ENCODE data around the gene GJC1. TPM values are rescaled to one million over a fixed set of nuclear protein-coding genes. Genes with fewer than 3 reads are reported as not detected.

GJC1 gene
- total RNA-seq, 1 donor from 2014 or later, result 57.1 TPM

DNA sequence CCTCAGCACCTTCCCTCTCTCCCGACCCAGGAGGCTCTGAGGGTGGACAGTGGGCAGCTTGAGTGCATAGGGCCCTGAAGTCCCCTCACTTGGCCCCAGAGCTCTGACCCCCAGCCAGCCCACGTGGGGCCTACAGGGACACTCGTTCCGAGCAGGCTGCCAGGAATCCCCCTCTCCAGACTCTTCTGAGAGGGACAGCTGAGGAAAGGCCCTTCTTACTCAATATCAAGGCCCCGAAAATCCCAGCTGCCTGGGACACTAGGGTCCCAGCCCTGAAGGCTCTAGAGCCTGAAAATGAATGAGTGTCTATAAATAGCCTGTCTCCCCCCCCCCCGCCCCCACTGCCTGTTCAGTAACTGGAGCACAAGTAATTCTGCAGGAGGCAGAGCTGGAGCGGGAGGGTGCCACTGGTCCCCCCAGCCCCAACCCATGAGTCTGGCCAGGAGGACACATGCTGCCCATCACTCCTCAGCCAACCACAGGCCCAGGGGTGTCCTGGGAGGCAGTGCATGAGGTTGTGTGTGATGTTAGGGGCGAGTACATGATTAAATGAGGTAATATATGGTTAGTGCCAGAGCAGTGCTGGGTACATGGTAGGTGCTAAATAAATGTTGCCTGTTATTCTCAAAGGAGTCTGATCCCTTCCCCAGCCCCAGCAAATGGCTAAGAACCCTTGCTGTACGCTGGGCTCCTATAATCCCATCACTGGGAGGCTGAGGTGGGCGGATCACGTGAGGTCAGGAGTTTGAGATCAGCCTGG is 59.7 kb downstream of the GJC1 start:
- H3K27ac Mint-ChIP-seq, result no peak overlapping the region
- H3K27me3 Mint-ChIP-seq (ENCODE audit: low read depth), result peaks cover 5% of the 10 kb centered on the region
- H3K9me3 Mint-ChIP-seq, result no peaks in the 10 kb centered on the region
- TF ChIP-seq, protein P1, sequence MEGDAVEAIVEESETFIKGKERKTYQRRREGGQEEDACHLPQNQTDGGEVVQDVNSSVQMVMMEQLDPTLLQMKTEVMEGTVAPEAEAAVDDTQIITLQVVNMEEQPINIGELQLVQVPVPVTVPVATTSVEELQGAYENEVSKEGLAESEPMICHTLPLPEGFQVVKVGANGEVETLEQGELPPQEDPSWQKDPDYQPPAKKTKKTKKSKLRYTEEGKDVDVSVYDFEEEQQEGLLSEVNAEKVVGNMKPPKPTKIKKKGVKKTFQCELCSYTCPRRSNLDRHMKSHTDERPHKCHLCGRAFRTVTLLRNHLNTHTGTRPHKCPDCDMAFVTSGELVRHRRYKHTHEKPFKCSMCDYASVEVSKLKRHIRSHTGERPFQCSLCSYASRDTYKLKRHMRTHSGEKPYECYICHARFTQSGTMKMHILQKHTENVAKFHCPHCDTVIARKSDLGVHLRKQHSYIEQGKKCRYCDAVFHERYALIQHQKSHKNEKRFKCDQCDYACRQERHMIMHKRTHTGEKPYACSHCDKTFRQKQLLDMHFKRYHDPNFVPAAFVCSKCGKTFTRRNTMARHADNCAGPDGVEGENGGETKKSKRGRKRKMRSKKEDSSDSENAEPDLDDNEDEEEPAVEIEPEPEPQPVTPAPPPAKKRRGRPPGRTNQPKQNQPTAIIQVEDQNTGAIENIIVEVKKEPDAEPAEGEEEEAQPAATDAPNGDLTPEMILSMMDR (IDR thresholded peaks at IDR 0.05; ENCODE audit: unreplicated experiment), result no peak
- DNase-seq (ENCODE audit: low spot score in 2 of 2, unreplicated experiment in 2 of 2), result no peak
- peaks cover 2% of the 10 kb centered on the region for H3K4me1 Mint-ChIP-seq
- H3K4me3 Mint-ChIP-seq, result no peak overlapping the region
- no peaks in the 10 kb centered on the region for H3K36me3 Mint-ChIP-seq

DNA sequence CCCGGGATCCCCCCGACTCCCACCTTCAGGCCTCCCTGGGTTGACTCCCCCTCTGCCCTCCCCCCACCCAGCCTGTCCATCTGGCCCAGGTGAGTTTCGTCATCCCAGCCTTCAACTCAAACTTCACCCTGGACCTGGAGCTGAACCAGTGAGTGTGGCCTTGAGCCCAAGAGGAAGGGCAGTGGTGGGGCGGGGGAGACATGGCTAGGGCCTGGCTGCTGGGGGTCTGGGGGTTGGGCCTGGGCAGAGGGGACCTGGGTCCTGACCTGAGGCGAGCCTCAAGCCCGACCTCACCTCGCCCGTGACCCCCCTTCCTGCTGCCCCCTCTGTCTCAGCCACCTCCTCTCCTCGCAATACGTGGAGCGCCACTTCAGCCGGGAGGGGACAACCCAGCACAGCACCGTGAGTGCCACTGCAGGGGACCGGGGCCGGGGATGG is 60.4 kb downstream of the GJC1 start:
- Mint-ChIP-seq H3K4me3 (no peak overlapping the region), H3K4me1 (no peaks in the 10 kb centered on the region), H3K36me3 (no peaks in the 10 kb centered on the region), H3K27ac (no peak overlapping the region), H3K9me3 (no peaks in the 10 kb centered on the region), H3K27me3 (ENCODE audit: low read depth) (peaks cover 5% of the 10 kb centered on the region)
- no peak for DNase-seq (ENCODE audit: low spot score in 2 of 2, unreplicated experiment in 2 of 2)
- TF ChIP-seq, protein P1 (IDR thresholded peaks at IDR 0.05; ENCODE audit: unreplicated experiment), result no peak

DNA sequence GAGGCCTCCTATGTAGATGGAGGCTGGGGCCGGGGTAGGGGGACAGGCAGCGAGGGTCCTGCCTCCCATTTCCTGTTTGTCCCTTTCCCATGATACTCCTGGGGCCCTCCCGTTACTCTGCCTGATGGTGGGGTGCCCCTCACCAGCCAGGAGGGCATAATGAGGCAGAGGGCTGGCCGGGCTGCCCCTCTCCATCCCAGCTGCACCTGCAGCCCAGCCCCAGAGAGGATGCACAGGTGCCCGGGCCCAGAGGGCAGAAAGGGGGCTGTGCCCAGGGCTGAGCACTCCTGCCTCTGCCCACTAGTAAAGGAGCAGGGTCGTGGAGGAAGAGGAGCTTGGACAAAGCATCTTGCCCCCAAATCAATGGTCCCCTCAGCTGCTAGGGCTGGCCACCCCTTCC is 60.9 kb downstream of the GJC1 start:
- Mint-ChIP-seq H3K9me3 (no peaks in the 10 kb centered on the region), H3K27me3 (ENCODE audit: low read depth) (peaks cover 5% of the 10 kb centered on the region), H3K27ac (no peak overlapping the region), H3K36me3 (no peaks in the 10 kb centered on the region), H3K4me3 (no peak overlapping the region), H3K4me1 (no peaks in the 10 kb centered on the region)
- DNase-seq (ENCODE audit: low spot score in 2 of 2, unreplicated experiment in 2 of 2), result no peak
- TF ChIP-seq, protein P1 (IDR thresholded peaks at IDR 0.05; ENCODE audit: unreplicated experiment), result no peak

DNA sequence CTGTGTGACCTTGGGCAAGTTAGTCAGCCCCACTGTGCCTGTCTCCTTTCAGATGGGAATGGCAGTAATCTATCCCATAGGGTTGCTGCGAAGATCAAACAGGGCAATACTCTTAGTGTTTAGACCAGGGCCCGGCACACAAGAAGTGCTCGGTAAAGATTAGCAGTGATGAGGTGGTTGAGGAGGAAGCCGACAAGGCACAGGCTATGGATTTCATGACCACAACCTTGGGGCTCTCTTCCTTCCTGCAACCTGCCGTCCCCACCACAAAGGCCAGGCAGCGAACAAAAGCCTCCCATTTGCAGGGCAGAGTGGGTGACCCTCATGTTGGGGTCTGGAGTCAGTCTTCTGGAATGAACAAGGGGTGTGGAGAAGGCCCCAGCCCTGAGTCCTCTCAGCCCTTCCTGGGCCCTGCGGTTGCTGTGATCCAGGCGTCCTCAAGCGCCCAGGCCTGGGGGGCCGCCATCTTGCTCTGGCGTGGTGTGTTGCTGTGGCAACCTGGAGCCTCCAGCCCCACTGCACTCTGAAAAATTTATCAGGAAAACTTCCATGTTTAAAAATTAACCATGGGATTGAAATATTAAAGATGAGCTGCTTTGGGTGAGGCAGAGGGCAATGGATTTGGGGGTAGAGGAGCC is 61.5 kb downstream of the GJC1 start:
- peaks cover 5% of the 10 kb centered on the region for H3K27me3 Mint-ChIP-seq (ENCODE audit: low read depth)
- H3K4me1 Mint-ChIP-seq, result no peaks in the 10 kb centered on the region
- H3K9me3 Mint-ChIP-seq, result no peaks in the 10 kb centered on the region
- H3K36me3 Mint-ChIP-seq, result no peaks in the 10 kb centered on the region
- no peak overlapping the region for H3K4me3 Mint-ChIP-seq
- TF ChIP-seq, protein P1 (IDR thresholded peaks at IDR 0.05; ENCODE audit: unreplicated experiment), result no peak
- H3K27ac Mint-ChIP-seq, result no peak overlapping the region
- no peak for DNase-seq (ENCODE audit: low spot score in 2 of 2, unreplicated experiment in 2 of 2)

DNA sequence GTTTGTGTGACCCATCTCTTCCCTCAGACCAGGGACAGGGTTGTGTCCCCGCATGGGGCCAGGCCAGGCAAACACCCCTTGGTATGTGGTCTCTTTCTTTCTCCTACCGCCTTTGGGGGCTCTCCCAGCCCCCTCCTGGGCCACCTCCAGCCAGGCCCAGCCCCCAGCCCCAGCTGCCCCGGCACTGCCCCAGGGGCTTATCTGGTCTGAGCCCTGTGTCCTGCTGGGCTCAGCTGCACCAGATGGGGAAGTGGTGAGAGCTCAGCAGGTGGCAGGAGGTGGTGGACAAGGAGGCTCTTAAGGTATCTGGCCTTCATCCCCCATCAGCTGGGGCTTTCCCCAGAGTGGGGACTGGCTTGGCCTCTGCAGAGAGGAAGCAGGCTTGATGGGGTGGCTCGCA is 62.6 kb downstream of the GJC1 start:
- DNase-seq (ENCODE audit: low spot score in 2 of 2, unreplicated experiment in 2 of 2), result no peak
- no peaks in the 10 kb centered on the region for H3K9me3 Mint-ChIP-seq
- no peaks in the 10 kb centered on the region for H3K4me1 Mint-ChIP-seq
- no peak overlapping the region for H3K4me3 Mint-ChIP-seq
- no peaks in the 10 kb centered on the region for H3K36me3 Mint-ChIP-seq
- peaks cover 3% of the 10 kb centered on the region for H3K27me3 Mint-ChIP-seq (ENCODE audit: low read depth)
- H3K27ac Mint-ChIP-seq, result no peak overlapping the region
- TF ChIP-seq, protein P1 (IDR thresholded peaks at IDR 0.05; ENCODE audit: unreplicated experiment), result no peak
